PC-9 (cell line): ENCODE measurements around the gene TTC1. TPM values are rescaled to one million over a fixed set of nuclear protein-coding genes. Genes with fewer than 3 reads are reported as not detected.
"Not testable (repeated sequence)": the region's sequence is repeated elsewhere in the genome, so short reads cannot be mapped to it uniquely, and the experiment has no call there.

Experiments
- BruUV-seq: library from RNA; stranded (reverse); fragments of 400-500 nt; replicated peaks from 2 replicates; lab custom pipeline; 2021; lab: Mats Ljungman, UMichigan
- CTCF ChIA-PET: fragments of 300-600 bp; sonication (Branson Sonifier 250); formaldehyde crosslinking; loops from one replicate; lab custom pipeline; 2022; ENCODE audit warnings: antibody characterized with exemption; lab: Charles Lee
- POLR2A ChIA-PET: fragments of 300-600 bp; sonication (Branson Sonifier 250); formaldehyde crosslinking; loops from one replicate; lab custom pipeline; 2022; ENCODE audit warnings: antibody characterized with exemption; ENCODE audit not compliant: unreplicated experiment; lab: Charles Lee
- DNase-seq, 2 experiments: peaks; one replicate each; pipeline versions ENCODE4 v3.0.0 to v3.0.0-alpha.2; 2015 to 2022; ENCODE audit warnings: mixed read lengths in 1 of 2
- H2AFZ ChIP-seq: fragments of 200-600 bp; sonication (generic); 2 replicates; pipeline ENCODE4 v1.8.1; 2017; ENCODE audit warnings: antibody characterized with exemption
- H3F3A ChIP-seq: fragments of 200-600 bp; sonication (generic); 2 replicates; pipeline ENCODE4 v1.8.1; 2017; ENCODE audit warnings: antibody characterized with exemption, mild to moderate bottlenecking, low read depth; ENCODE audit not compliant: insufficient read depth
- H3K27ac ChIP-seq: fragments of 200-600 bp; sonication (generic); 2 replicates; pipeline ENCODE4 v1.6.1; 2016; ENCODE audit warnings: mixed run types
- H3K27me3 ChIP-seq: fragments of 200-600 bp; sonication (generic); 2 replicates; pipeline ENCODE4 v1.6.1; 2016; ENCODE audit warnings: low read depth, mixed run types; ENCODE audit not compliant: insufficient read depth
- H3K36me3 ChIP-seq: fragments of 200-600 bp; sonication (generic); 2 replicates; pipeline ENCODE4 v1.6.1; 2016; ENCODE audit warnings: low read depth, mixed run types
- H3K4me1 ChIP-seq: fragments of 200-600 bp; sonication (generic); replicated peaks from 2 replicates; pipeline ENCODE4 v1.6.1; 2016; ENCODE audit warnings: mixed run types; ENCODE audit not compliant: insufficient read depth
- H3K4me2 ChIP-seq: fragments of 200-600 bp; sonication (generic); 2 replicates; pipeline ENCODE4 v1.6.1; 2017; ENCODE audit warnings: mixed run types
- H3K4me3 ChIP-seq: fragments of 200-600 bp; sonication (generic); 2 replicates; pipeline ENCODE4 v1.6.1; 2016; ENCODE audit warnings: mixed run types
- H3K79me2 ChIP-seq: fragments of 200-600 bp; sonication (generic); 2 replicates; pipeline ENCODE4 v1.6.1; 2017; ENCODE audit warnings: low read depth, mixed run types
- H3K9me2 ChIP-seq: fragments of 200-600 bp; sonication (generic); 2 replicates; pipeline ENCODE4 v1.8.1; 2017; ENCODE audit warnings: mild to moderate bottlenecking; ENCODE audit not compliant: insufficient read depth
- H3K9me3 ChIP-seq: fragments of 200-600 bp; sonication (generic); 2 replicates; pipeline ENCODE4 v1.8.1; 2016; ENCODE audit warnings: low read depth; ENCODE audit not compliant: insufficient read depth
- H4K20me1 ChIP-seq: fragments of 200-600 bp; sonication (generic); 2 replicates; pipeline ENCODE4 v1.8.1; 2017; ENCODE audit not compliant: insufficient read depth
- CTCF ChIP-seq: fragments of 200-600 bp; sonication (generic); conservative IDR thresholded peaks from 2 replicates; pipeline ENCODE4 v1.6.1; 2017; ENCODE audit warnings: mixed run types, antibody characterized with exemption, mild to moderate bottlenecking, moderate library complexity
- EZH2 ChIP-seq: fragments of 200-600 bp; sonication (generic); IDR thresholded peaks from 2 replicates; pipeline ENCODE4 v1.8.0; 2017; ENCODE audit warnings: antibody characterized with exemption, low read depth
- intact Hi-C: fragments of 100-400 bp; cut with micrococcal nuclease; formaldehyde crosslinking; loops from one replicate; pipeline ENCODE4 v1.10.0; 2022; ENCODE audit not compliant: unreplicated experiment
- total RNA-seq: library from RNA; stranded (reverse); gene quantifications from 2 replicates; pipeline ENCODE4 v1.2.3, GENCODE V29; 2021

TTC1 gene
- total RNA-seq, 1 experiment from 2014 or later = 68.5 TPM

- H3K4me1 ChIP-seq = no peaks in the 10 kb centered on the region
- ChIA-PET CTCF (interaction anchor here (0.6 to 0.7 kb wide), 3 partner anchors 9 to 1923 kb away, joined by 4 to 9 read pairs (median 5); no protein-coding TSS in a partner anchor), POLR2A (no interaction called here)
- H3F3A ChIP-seq = no peaks in the 10 kb centered on the region
- DNase-seq = no peak
- H3K9me2 ChIP-seq = no peaks in the 10 kb centered on the region
- BruUV-seq = no TSS peak
- no peak overlapping the region for H3K4me3 ChIP-seq
- H2AFZ ChIP-seq = no peak overlapping the region
- H3K27ac ChIP-seq = no peak overlapping the region
- H3K79me2 ChIP-seq = no peaks in the 10 kb centered on the region
- H4K20me1 ChIP-seq = no peaks in the 10 kb centered on the region
- no peaks in the 10 kb centered on the region for H3K36me3 ChIP-seq
- no peak overlapping the region for H3K4me2 ChIP-seq
- TF ChIP-seq CTCF (no peak), EZH2 (no peak)
- no peaks in the 10 kb centered on the region for H3K27me3 ChIP-seq
- intact Hi-C loops = no loop called here
- no peaks in the 10 kb centered on the region for H3K9me3 ChIP-seq
Measured at GRCh38 chr5:159962214-159962613, 46.7 kb upstream of the TTC1 start.

GRCh38 chr5:159963935-159964334 is 45.0 kb upstream of the TTC1 start:
- Histone ChIP-seq H3K4me3 (no peak overlapping the region), H4K20me1 (no peaks in the 10 kb centered on the region), H3K27ac (no peak overlapping the region), H3K36me3 (no peaks in the 10 kb centered on the region), H3K79me2 (no peaks in the 10 kb centered on the region), H3K27me3 (no peaks in the 10 kb centered on the region), H3K9me3 (no peaks in the 10 kb centered on the region), H3K4me2 (no peak overlapping the region), H2AFZ (no peak overlapping the region), H3K4me1 (no peaks in the 10 kb centered on the region), H3K9me2 (no peaks in the 10 kb centered on the region), H3F3A (no peaks in the 10 kb centered on the region)
- CTCF ChIA-PET = no interaction called here
- TF ChIP-seq CTCF (no peak), EZH2 (no peak)
- intact Hi-C loops = no loop called here
- POLR2A ChIA-PET = no interaction called here
- BruUV-seq = no TSS peak
- DNase-seq = no peak

GRCh38 chr5:159965031-159965837 is 43.7 kb upstream of the TTC1 start:
- H3K27me3 ChIP-seq = no peaks in the 10 kb centered on the region
- ChIA-PET POLR2A (no interaction called here), CTCF (interaction anchor here (0.5 kb wide), 1 partner anchor 422 kb away, joined by 3 read pairs; no protein-coding TSS in a partner anchor)
- H3K79me2 ChIP-seq = no peaks in the 10 kb centered on the region
- H3K4me3 ChIP-seq = no peak overlapping the region
- intact Hi-C loops = no loop called here
- peak in 1 of 2 experiments; percentile 31 for DNase-seq
- H4K20me1 ChIP-seq = no peaks in the 10 kb centered on the region
- H3K36me3 ChIP-seq = no peaks in the 10 kb centered on the region
- BruUV-seq = no TSS peak
- TF ChIP-seq EZH2 (no peak), CTCF (no peak; the same call in 1 of the 2 replicates)
- H3K9me2 ChIP-seq = no peaks in the 10 kb centered on the region
- H3K4me2 ChIP-seq = no peak overlapping the region
- H3F3A ChIP-seq = no peaks in the 10 kb centered on the region
- no peak overlapping the region for H3K27ac ChIP-seq
- H2AFZ ChIP-seq = no peak overlapping the region
- no peaks in the 10 kb centered on the region for H3K4me1 ChIP-seq
- no peaks in the 10 kb centered on the region for H3K9me3 ChIP-seq

- H4K20me1 ChIP-seq, H3F3A ChIP-seq, H3K4me3 ChIP-seq, CTCF ChIA-PET, H3K4me1 ChIP-seq, BruUV-seq, POLR2A ChIA-PET, intact Hi-C loops, DNase-seq, H3K9me3 ChIP-seq, H3K9me2 ChIP-seq, H3K27ac ChIP-seq, H3K36me3 ChIP-seq, H3K79me2 ChIP-seq, H3K27me3 ChIP-seq, H3K4me2 ChIP-seq, H2AFZ ChIP-seq: not testable (repeated sequence)
Measured at GRCh38 chr5:159965838-159966128, 43.2 kb upstream of the TTC1 start.
